Measurements from ENCODE around the gene COX19.

- no peak for TF ChIP-seq CTCF (IDR thresholded peaks at IDR 0.05)
- no peak for TF ChIP-seq POLR2A (IDR thresholded peaks at IDR 0.05)
These were observed 52.0 kb downstream of the COX19 start for GRCh38 chr7:923108-924041.

Measured in uterus (tissue), 2 donors.